Activated T-cell treated with anti-CD3 and anti-CD28 coated beads for 24 hours (primary cell): ENCODE measurements around the gene CALR3.
"Not testable (repeated sequence)": the region's sequence is repeated elsewhere in the genome, so short reads cannot be mapped to it uniquely, and the experiment has no call there.

ENCODE experiments used
- DNase-seq: peaks from one replicate; pipeline ENCODE4 v3.0.0-alpha.2; 2020; ENCODE audit warnings: low read depth

CALR3 gene

GRCh38 chr19:16496613-16496983 is 631 bp upstream of the CALR3 start:
- DNase-seq = no peak

- not testable (repeated sequence) for DNase-seq
Observed at GRCh38 chr19:16486476-16486875, 9.5 kb downstream of the CALR3 start.

- no peak for DNase-seq
Observed at GRCh38 chr19:16482745-16483144, 13.2 kb downstream of the CALR3 start.

GRCh38 chr19:16477311-16477710 is 18.7 kb downstream of the CALR3 start:
- DNase-seq = no peak

- no peak for DNase-seq
Observed at GRCh38 chr19:16476401-16476800, 19.6 kb downstream of the CALR3 start.

GRCh38 chr19:16473875-16474392 is 22.0 kb downstream of the CALR3 start:
- no peak for DNase-seq

GRCh38 chr19:16472992-16473391 is 23.0 kb downstream of the CALR3 start:
- DNase-seq = no peak

- DNase-seq = not testable (repeated sequence)
Observed at GRCh38 chr19:16472559-16472899, 23.4 kb downstream of the CALR3 start.

GRCh38 chr19:16470911-16471811 is 24.8 kb downstream of the CALR3 start:
- no peak for DNase-seq

GRCh38 chr19:16470541-16470910 is 25.4 kb downstream of the CALR3 start:
- no peak for DNase-seq

- no peak for DNase-seq
Observed at GRCh38 chr19:16467581-16467980, 28.4 kb downstream of the CALR3 start.

GRCh38 chr19:16466802-16467427 is 29.1 kb downstream of the CALR3 start:
- not testable (repeated sequence) for DNase-seq

GRCh38 chr19:16465239-16465638 is 30.7 kb downstream of the CALR3 start:
- no peak for DNase-seq

- no peak for DNase-seq
Observed at GRCh38 chr19:16463991-16464575, 31.9 kb downstream of the CALR3 start.

- DNase-seq = no peak
Observed at GRCh38 chr19:16463341-16463990, 32.5 kb downstream of the CALR3 start.

GRCh38 chr19:16462757-16463250 is 33.2 kb downstream of the CALR3 start:
- no peak for DNase-seq

GRCh38 chr19:16461630-16462051 is 34.3 kb downstream of the CALR3 start:
- DNase-seq = no peak

GRCh38 chr19:16460454-16460853 is 35.5 kb downstream of the CALR3 start:
- DNase-seq = no peak

GRCh38 chr19:16459680-16460079 is 36.3 kb downstream of the CALR3 start:
- DNase-seq = no peak

- no peak for DNase-seq
Observed at GRCh38 chr19:16458391-16459341, 37.3 kb downstream of the CALR3 start.

- DNase-seq = no peak
Observed at GRCh38 chr19:16457954-16458331, 38.0 kb downstream of the CALR3 start.
